Brain microvascular endothelial cell (primary cell): Measurements from ENCODE around the gene ZNF789.
"Not testable (repeated sequence)": the region's sequence is repeated elsewhere in the genome, so short reads cannot be mapped to it uniquely, and the experiment has no call there.

Experiments
- DNase-seq: peaks from one replicate; pipeline ENCODE4 v3.0.0-alpha.2; 2020
- H3K27ac ChIP-seq: fragments of 250-450 bp; sonication (Bioruptor Pico); 2 replicates; pipeline ENCODE4 v1.5.1; 2020; ENCODE audit warnings: mild to moderate bottlenecking, moderate library complexity
- H3K27me3 ChIP-seq: fragments of 250-450 bp; sonication (Bioruptor Pico); replicated peaks from 2 replicates; pipeline ENCODE4 v1.5.1; 2020; ENCODE audit warnings: mild to moderate bottlenecking
- H3K36me3 ChIP-seq: fragments of 250-450 bp; sonication (Bioruptor Pico); replicated peaks from 2 replicates; pipeline ENCODE4 v1.5.1; 2020; ENCODE audit warnings: mild to moderate bottlenecking
- H3K4me3 ChIP-seq: 2 replicates; pipeline ENCODE4 v1.5.1; 2011; ENCODE audit warnings: low read depth, mild to moderate bottlenecking, control low read depth, low read length, moderate library complexity
- in situ Hi-C: cut with HindIII; loops from 2 replicates; pipeline ENCODE4 v1.10.0; 2017; ENCODE audit warnings: low sequenced_read_pairs, low pct_ligation_motif_present
- TF ChIP-seq, protein P1 (sequence below): IDR thresholded peaks from 2 replicates; pipeline ENCODE4 v1.5.1; 2011; ENCODE audit warnings: low read depth, mild to moderate bottlenecking, moderate library complexity, low read length, control low read depth, inconsistent platforms; ENCODE audit errors: missing control alignments

The ZNF789 gene

DNA sequence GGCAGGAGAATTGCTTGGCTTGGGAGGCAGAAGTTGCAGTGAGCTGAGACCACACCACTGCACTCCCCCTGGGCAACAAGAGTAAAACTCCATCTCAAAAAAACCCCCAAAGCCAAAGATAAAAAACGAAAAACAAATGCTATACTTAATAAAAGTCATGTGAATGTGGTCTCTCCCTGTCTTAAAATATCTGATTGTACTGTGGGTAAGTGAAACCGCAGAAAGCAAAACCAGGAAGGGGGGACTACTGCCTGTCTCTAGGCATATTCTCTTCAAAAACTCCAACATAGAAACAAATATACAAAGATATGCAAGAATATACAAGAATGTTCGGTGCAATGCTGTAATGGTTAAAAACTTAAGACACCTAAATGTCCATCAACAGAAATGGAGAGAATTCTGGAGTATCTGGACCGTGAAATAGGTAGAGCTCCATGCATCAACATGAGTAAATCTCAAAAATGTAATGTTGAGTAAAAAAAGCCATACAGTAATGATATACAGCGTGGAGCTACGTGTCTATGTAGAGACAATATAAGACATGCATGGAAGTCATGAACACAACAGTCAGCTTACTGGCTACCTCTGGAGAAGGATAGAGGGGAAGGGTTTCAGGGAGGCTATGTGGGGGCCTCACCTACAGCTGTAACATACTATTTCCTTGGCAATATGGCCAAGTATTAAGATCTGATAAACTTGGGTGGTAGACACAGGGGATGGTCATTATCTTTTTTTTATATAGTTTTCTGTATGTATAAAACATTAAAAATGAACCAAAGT is 25.3 kb downstream of the ZNF789 start:
- Histone ChIP-seq H3K4me3 (peak overlapping the region; percentile 78), H3K36me3 (peaks cover 35% of the 10 kb centered on the region), H3K27me3 (no peaks in the 10 kb centered on the region), H3K27ac (no peak overlapping the region)
- DNase-seq: no peak
- in situ Hi-C loops: no loop called here
- TF ChIP-seq, protein P1, sequence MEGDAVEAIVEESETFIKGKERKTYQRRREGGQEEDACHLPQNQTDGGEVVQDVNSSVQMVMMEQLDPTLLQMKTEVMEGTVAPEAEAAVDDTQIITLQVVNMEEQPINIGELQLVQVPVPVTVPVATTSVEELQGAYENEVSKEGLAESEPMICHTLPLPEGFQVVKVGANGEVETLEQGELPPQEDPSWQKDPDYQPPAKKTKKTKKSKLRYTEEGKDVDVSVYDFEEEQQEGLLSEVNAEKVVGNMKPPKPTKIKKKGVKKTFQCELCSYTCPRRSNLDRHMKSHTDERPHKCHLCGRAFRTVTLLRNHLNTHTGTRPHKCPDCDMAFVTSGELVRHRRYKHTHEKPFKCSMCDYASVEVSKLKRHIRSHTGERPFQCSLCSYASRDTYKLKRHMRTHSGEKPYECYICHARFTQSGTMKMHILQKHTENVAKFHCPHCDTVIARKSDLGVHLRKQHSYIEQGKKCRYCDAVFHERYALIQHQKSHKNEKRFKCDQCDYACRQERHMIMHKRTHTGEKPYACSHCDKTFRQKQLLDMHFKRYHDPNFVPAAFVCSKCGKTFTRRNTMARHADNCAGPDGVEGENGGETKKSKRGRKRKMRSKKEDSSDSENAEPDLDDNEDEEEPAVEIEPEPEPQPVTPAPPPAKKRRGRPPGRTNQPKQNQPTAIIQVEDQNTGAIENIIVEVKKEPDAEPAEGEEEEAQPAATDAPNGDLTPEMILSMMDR: no peak

DNA sequence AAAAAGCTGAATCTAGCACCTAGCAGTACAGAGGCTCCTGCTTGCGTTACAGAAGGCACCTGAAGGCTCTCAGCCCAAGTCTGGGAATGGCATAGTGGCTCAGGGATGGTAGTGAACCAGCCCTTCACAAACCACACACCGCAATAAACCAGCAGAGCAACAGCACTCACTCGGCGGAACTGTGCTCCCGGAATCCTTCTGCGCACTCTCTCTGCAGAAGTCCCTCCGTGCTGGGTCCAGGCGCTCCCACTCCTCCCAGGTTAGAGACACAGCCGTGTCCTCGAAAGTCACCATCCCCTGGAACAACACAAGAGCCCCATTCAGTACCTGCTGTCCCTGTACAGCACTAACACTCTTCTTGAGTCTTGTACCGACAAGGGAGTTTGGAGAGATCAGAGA is 25.9 kb downstream of the ZNF789 start:
- TF ChIP-seq, protein P1: no peak
- peak overlapping the region; percentile 78 for H3K4me3 ChIP-seq
- H3K36me3 ChIP-seq: peaks cover 29% of the 10 kb centered on the region
- in situ Hi-C loops: no loop called here
- no peaks in the 10 kb centered on the region for H3K27me3 ChIP-seq
- no peak overlapping the region for H3K27ac ChIP-seq
- no peak for DNase-seq

DNA sequence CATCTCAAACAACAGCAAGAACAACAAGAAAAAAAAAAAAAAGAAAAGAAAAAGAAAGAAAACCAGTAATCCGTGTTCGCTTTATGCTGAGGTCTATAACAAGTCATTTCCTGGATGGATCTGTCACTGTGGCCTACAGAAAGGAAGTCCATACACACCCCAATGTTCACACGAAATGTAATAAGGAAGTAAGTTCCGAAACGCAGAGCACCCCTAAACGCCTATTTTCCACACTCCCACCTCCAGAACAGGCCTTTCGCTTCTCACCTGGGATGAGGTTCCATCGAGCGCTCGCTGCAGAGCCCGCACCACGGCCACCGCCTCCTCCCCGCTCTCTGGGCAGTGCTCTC is 26.7 kb downstream of the ZNF789 start:
- in situ Hi-C loops: no loop called here
- peak overlapping the region; percentile 78 for H3K4me3 ChIP-seq
- H3K36me3 ChIP-seq: peaks cover 21% of the 10 kb centered on the region
- no peak for DNase-seq
- no peaks in the 10 kb centered on the region for H3K27me3 ChIP-seq
- TF ChIP-seq, protein P1: no peak
- H3K27ac ChIP-seq: peak overlapping the region; percentile 89

DNA sequence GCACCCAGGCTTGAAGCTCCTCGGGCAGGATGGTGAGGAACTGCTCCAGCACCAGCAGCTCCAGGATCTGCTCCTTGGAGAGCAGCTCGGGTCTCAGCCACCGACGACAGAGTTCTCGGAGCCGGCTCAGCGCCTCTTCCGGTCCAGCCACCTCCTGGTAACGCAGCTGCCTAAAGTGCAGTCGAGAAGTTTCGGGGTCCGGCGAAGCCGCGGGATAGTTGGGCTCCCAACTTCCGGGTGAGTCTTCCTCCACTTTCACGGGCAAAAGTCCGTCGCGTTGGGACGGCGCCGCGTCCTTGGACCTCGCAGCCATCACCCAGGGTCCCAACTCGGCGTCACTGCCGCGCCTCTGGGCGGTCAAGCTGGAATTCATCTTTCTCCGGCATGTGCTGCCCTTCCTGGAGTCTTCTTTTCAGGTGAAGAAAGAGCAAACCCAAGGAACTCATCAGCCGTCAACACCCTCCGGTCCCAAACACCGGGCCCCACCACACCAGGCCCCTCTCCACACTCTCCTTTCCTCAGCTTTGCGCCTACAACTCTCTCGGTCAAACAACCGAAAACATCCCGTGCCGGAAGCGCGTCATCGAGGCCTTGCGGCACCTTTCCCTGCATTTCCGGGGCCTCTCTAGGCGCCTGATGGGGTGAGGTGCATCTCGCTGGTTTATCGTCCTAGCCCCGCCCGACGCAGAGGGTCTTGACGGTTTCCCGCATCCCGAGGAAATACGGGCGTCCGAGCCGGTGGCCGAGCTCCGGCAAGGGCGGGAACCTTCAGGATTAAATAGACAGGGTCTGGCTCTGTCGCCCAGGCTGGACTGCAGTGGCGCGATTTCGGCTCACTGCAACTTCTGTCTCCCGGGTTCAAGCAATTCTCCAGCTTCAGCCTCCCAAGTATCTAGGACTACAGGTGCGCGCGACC is 27.3 kb downstream of the ZNF789 start, which contains the start of gene ZNF394:
Gene ZNF394 (minus strand): TSS at position 561 of the 916 bp plus-strand sequence. CDS start 188 bp downstream, at position 373.
- TF ChIP-seq, protein P1: peak; percentile 12
- Histone ChIP-seq H3K4me3 (peak within 1 kb of the TSS; percentile 78), H3K27me3 (no peaks in the 10 kb centered on the region), H3K36me3 (peaks cover 15% of the 10 kb centered on the region), H3K27ac (peak within 1 kb of the TSS; percentile 89)
- DNase-seq: peak; percentile 84
- in situ Hi-C loops: no loop called here

DNA sequence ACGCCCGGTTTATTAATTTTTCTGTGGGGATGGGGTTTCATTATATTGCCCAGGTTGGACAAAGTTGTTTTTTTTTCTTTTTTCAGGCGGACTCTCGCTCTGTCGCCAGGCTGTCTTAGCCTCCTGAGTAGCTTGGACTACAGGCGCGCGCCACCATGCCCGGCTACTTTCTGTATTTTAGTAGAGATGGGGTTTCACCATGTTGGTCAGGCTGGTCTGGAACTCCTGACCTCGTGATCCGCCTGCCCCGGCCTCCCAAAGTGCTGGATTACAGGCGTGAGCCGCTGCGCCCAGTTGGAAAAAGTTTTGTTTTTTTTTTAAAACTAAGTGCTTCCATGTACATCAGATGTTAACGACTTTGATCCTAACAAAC is 27.9 kb downstream of the ZNF789 start:
- Histone ChIP-seq H3K27me3 (no peaks in the 10 kb centered on the region), H3K27ac (peak overlapping the region; percentile 89), H3K36me3 (peaks cover 9% of the 10 kb centered on the region), H3K4me3 (peak overlapping the region; percentile 78)
- TF ChIP-seq, protein P1: no peak
- in situ Hi-C loops: no loop called here
- no peak for DNase-seq

DNA sequence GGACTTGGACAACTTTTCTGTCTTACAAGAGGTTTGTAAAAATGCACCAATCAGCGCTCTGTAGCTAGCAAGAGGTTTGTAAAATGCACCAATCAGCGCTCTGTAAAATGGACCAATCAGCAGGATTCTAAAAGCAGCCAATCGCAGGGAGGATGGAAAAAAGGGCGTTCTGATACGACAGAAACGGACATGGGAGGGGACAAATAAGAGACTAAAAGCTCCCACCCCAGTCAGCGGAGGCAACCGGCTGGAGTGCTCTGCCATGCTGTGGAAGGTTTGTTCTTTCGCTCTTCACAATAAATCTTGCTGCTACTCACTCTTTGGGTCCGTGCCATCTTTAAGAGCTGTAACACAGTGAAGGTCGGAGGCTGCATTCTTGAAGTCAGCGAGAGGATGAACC is 28.5 kb downstream of the ZNF789 start:
- in situ Hi-C loops, H3K4me3 ChIP-seq: not testable (repeated sequence)

More for the DNA sequence above, 28.5 kb downstream of the ZNF789 start:
- DNase-seq, H3K27ac ChIP-seq, H3K36me3 ChIP-seq, H3K27me3 ChIP-seq: not testable (repeated sequence)
